IMR-90 (cell line): ENCODE measurements around the gene TMEM92. TPM values are rescaled to one million over a fixed set of nuclear protein-coding genes. Genes with fewer than 3 reads are reported as not detected.

Experiments
- ATAC-seq: fragments of 200-7000 bp; cut with Tn5 transposase; 2 replicates; pipeline ENCODE4 v1.9.1; 2020; ENCODE audit warnings: low read depth, mild to moderate bottlenecking, moderate library complexity
- BruUV-seq: library from RNA; stranded (reverse); fragments of 400-500 nt; replicated peaks from 2 replicates; lab custom pipeline; 2021; lab: Mats Ljungman, UMichigan
- CTCF ChIA-PET: fragments of 300-600 bp; formaldehyde crosslinking; extraction: SDS; loops from one replicate; lab custom pipeline; 2021; ENCODE audit warnings: antibody characterized with exemption; lab: Yijun Ruan, JAX
- POLR2A ChIA-PET: fragments of 300-600 bp; sonication (Branson Sonifier 250); formaldehyde crosslinking; loops from one replicate; lab custom pipeline; 2022; ENCODE audit warnings: antibody characterized with exemption; ENCODE audit not compliant: unreplicated experiment; lab: Charles Lee
- DNase-seq: peaks from one replicate; pipeline ENCODE4 v3.0.0; 2013
- H2AFZ ChIP-seq: replicated peaks from 2 replicates; pipeline ENCODE3; 2013; ENCODE audit warnings: low read length, mild to moderate bottlenecking; ENCODE audit not compliant: poor library complexity
- H2AK5ac ChIP-seq: 2 replicates; pipeline ENCODE4 v1.6.1; 2013; ENCODE audit warnings: low read depth, low read length, inconsistent platforms
- H2AK9ac ChIP-seq: replicated peaks from 2 replicates; pipeline ENCODE3; 2013; ENCODE audit warnings: mild to moderate bottlenecking, low read depth, low read length, moderate library complexity; ENCODE audit not compliant: poor library complexity
- H2BK120ac ChIP-seq: 2 replicates; pipeline ENCODE4 v1.6.1; 2013; ENCODE audit warnings: low read depth, low read length, inconsistent platforms
- H2BK15ac ChIP-seq: 3 replicates; pipeline ENCODE4 v1.6.1; 2013; ENCODE audit warnings: low read depth, low read length, inconsistent platforms
- H2BK20ac ChIP-seq: 2 replicates; pipeline ENCODE4 v1.6.1; 2013; ENCODE audit warnings: low read depth, mild to moderate bottlenecking, inconsistent platforms, low read length, moderate library complexity
- H2BK5ac ChIP-seq: 2 replicates; pipeline ENCODE4 v1.6.1; 2013; ENCODE audit warnings: mild to moderate bottlenecking, low read depth, low read length, inconsistent platforms; ENCODE audit not compliant: poor library complexity, severe bottlenecking
- H3K14ac ChIP-seq: replicated peaks from 2 replicates; pipeline ENCODE4 v1.6.1; 2013; ENCODE audit warnings: low read depth, low read length, inconsistent platforms
- H3K18ac ChIP-seq: 2 replicates; pipeline ENCODE4 v1.6.1; 2013; ENCODE audit warnings: low read depth, low read length, control low read depth
- H3K23ac ChIP-seq: 2 replicates; pipeline ENCODE4 v1.6.1; 2013; ENCODE audit warnings: low read depth, low read length, inconsistent platforms
- H3K27ac ChIP-seq: 2 replicates; pipeline ENCODE4 v1.5.1; 2013; ENCODE audit warnings: mild to moderate bottlenecking, control low read depth, low read length; ENCODE audit not compliant: insufficient read depth
- H3K27me3 ChIP-seq: 2 replicates; pipeline ENCODE4 v1.6.1; 2013; ENCODE audit warnings: low read length; ENCODE audit not compliant: control insufficient read depth, insufficient read depth
- H3K36me3 ChIP-seq: 2 replicates; pipeline ENCODE4 v1.6.1; 2013; ENCODE audit warnings: low read length, mixed read lengths; ENCODE audit not compliant: control insufficient read depth, insufficient read depth
- H3K4ac ChIP-seq: 2 replicates; pipeline ENCODE4 v1.6.1; 2013; ENCODE audit warnings: low read depth, low read length, inconsistent platforms
- H3K4me1 ChIP-seq: 2 replicates; pipeline ENCODE4 v1.6.1; 2013; ENCODE audit warnings: low read length, mixed read lengths; ENCODE audit not compliant: control insufficient read depth, insufficient read depth
- H3K4me2 ChIP-seq: 2 replicates; pipeline ENCODE4 v1.6.1; 2013; ENCODE audit warnings: low read depth, mild to moderate bottlenecking, control low read depth, low read length, moderate library complexity
- H3K4me3 ChIP-seq: 2 replicates; pipeline ENCODE4 v1.5.1; 2013; ENCODE audit warnings: low read depth, mild to moderate bottlenecking, control low read depth, low read length, moderate library complexity; ENCODE audit not compliant: insufficient read depth
- H3K56ac ChIP-seq: 2 replicates; pipeline ENCODE4 v1.6.1; 2013; ENCODE audit warnings: low read length, inconsistent platforms; ENCODE audit not compliant: insufficient read depth; ENCODE audit errors: extremely low read depth
- H3K79me1 ChIP-seq, 2 experiments: 2 replicates each; pipeline ENCODE4 v1.6.1; 2013; ENCODE audit warnings: low read length in 2 of 2, inconsistent platforms in 1 of 2, low read depth in 1 of 2
- H3K9ac ChIP-seq: 2 replicates; pipeline ENCODE4 v1.6.1; 2013; ENCODE audit warnings: low read depth, low read length, control low read depth
- H3K9me1 ChIP-seq: 2 replicates; pipeline ENCODE4 v1.6.1; 2013; ENCODE audit warnings: low read length, inconsistent platforms; ENCODE audit not compliant: insufficient read depth
- H3K9me3 ChIP-seq: 2 replicates; pipeline ENCODE4 v1.6.1; 2013; ENCODE audit warnings: low read length; ENCODE audit not compliant: control insufficient read depth, insufficient read depth
- H4K20me1 ChIP-seq: 2 replicates; pipeline ENCODE4 v1.6.1; 2013; ENCODE audit warnings: low read length, inconsistent platforms; ENCODE audit not compliant: insufficient read depth
- H4K5ac ChIP-seq: 2 replicates; pipeline ENCODE4 v1.6.1; 2013; ENCODE audit warnings: mild to moderate bottlenecking, low read depth, low read length, control low read depth
- H4K8ac ChIP-seq, 2 experiments: 2 replicates each; pipeline ENCODE4 v1.6.1; 2013; ENCODE audit warnings: low read depth in 2 of 2, low read length in 2 of 2, control low read depth in 1 of 2, inconsistent platforms in 1 of 2
- H4K91ac ChIP-seq: 2 replicates; pipeline ENCODE4 v1.6.1; 2013; ENCODE audit warnings: low read depth, low read length, inconsistent platforms; ENCODE audit not compliant: insufficient read depth
- BHLHE40 ChIP-seq: fragments of 150-350 bp; IDR thresholded peaks from 2 replicates; pipeline ENCODE4 v1.6.1; 2016; ENCODE audit warnings: mild to moderate bottlenecking, low read depth, low read length
- CEBPB ChIP-seq: IDR thresholded peaks from 2 replicates; pipeline ENCODE4 v1.6.1; 2012; ENCODE audit warnings: low read depth, low read length, improper control_type of control experiment
- CHD1 ChIP-seq: IDR thresholded peaks from 2 replicates; pipeline ENCODE4 v1.6.1; 2012; ENCODE audit warnings: low read depth, low read length, improper control_type of control experiment
- CTCF ChIP-seq: conservative IDR thresholded peaks from 2 replicates; pipeline ENCODE4 v1.5.1; 2012; ENCODE audit warnings: mild to moderate bottlenecking, low read depth, low read length, improper control_type of control experiment
- ELK1 ChIP-seq: fragments of 150-350 bp; IDR thresholded peaks from 2 replicates; pipeline ENCODE4 v1.6.1; 2016; ENCODE audit warnings: low read depth, mild to moderate bottlenecking, low read length, moderate library complexity, borderline replicate concordance
- FOS ChIP-seq: fragments of 150-350 bp; IDR thresholded peaks from 2 replicates; pipeline ENCODE4 v1.6.1; 2016; ENCODE audit warnings: low read depth, low read length
- MAZ ChIP-seq: IDR thresholded peaks from 2 replicates; pipeline ENCODE4 v1.6.1; 2012; ENCODE audit warnings: low read depth, mild to moderate bottlenecking, low read length, improper control_type of control experiment, moderate library complexity, borderline replicate concordance
- NFE2L2 ChIP-seq: fragments of 150-350 bp; IDR thresholded peaks from 2 replicates; pipeline ENCODE4 v1.6.1; 2016; ENCODE audit warnings: low read depth, mild to moderate bottlenecking, low read length
- POLR2A ChIP-seq: IDR thresholded peaks from 2 replicates; pipeline ENCODE4 v1.6.1; 2012; ENCODE audit warnings: mild to moderate bottlenecking, low read depth, low read length
- RFX5 ChIP-seq: IDR thresholded peaks from 2 replicates; pipeline ENCODE4 v1.8.0; 2012; ENCODE audit warnings: low read depth, mild to moderate bottlenecking, low read length, moderate library complexity
- SMC3 ChIP-seq: fragments of 150-350 bp; IDR thresholded peaks from 2 replicates; pipeline ENCODE4 v1.6.1; 2016; ENCODE audit warnings: low read depth, mild to moderate bottlenecking, antibody characterized with exemption, low read length, moderate library complexity
- USF2 ChIP-seq: fragments of 150-350 bp; IDR thresholded peaks from 2 replicates; pipeline ENCODE4 v1.6.1; 2017; ENCODE audit warnings: mild to moderate bottlenecking, antibody characterized with exemption, low read length, low read depth
- WGBS, 2 experiments: methylation state at CpG; one replicate each; pipeline versions ENCODE4 v1.1.5 to v1.1.7; 2013; ENCODE audit warnings: missing lambda C conversion rate in 2 of 2; ENCODE audit not compliant: insufficient read length in 1 of 2; ENCODE audit errors: extremely low coverage in 2 of 2; 5-methylcytosine and 5-hydroxymethylcytosine counted together
- dilution Hi-C: fragments of 300-500 bp; cut with HindIII; formaldehyde crosslinking; loops from one replicate; pipeline ENCODE4 v1.14.3; 2018; ENCODE audit warnings: low sequenced_read_pairs; ENCODE audit not compliant: unreplicated experiment
- in situ Hi-C: fragments of 300-500 bp; cut with MboI; formaldehyde crosslinking; loops from 3 replicates; pipeline ENCODE4 v1.14.3; 2019; ENCODE audit warnings: low sequenced_read_pairs, inconsistent platforms, mixed read lengths
- intact Hi-C: fragments of 100-400 bp; cut with micrococcal nuclease; formaldehyde crosslinking; loops from 2 replicates; pipeline ENCODE4 v1.10.0; 2022
- polyA plus RNA-seq, 3 experiments: library from polyadenylated mRNA; depleted of rRNA; stranded (reverse); fragments of >200 nt; gene quantifications; 2 replicates each; pipeline ENCODE4 v1.2.3, GENCODE V29; 2012; ENCODE audit warnings: low replicate concordance in 1 of 3
- total RNA-seq: library from RNA; depleted of rRNA; stranded (reverse); fragments of >200 nt; gene quantifications from 2 replicates; pipeline ENCODE4 v1.2.3, GENCODE V29; 2012

TMEM92 gene
- total and polyA plus RNA-seq, 2 of the 4 experiments (the other 2 are of a cell fraction), result 0.18 to 1.7 TPM

- no peak for TF ChIP-seq CHD1
- TF ChIP-seq FOS, result no peak
These were observed 54.4 kb downstream of the TMEM92 start (continued) for GRCh38 chr17:50328363-50329325.

- no peak overlapping the region for H3K27ac ChIP-seq
- H4K91ac ChIP-seq, result no peak overlapping the region
- ChIA-PET CTCF (no interaction called here), POLR2A (no interaction called here)
- no peak for DNase-seq
- no peak overlapping the region for H4K8ac ChIP-seq
- no peak overlapping the region for H3K4ac ChIP-seq
- H3K56ac ChIP-seq, result no peak overlapping the region
- H3K9ac ChIP-seq, result no peak overlapping the region
- no TSS peak for BruUV-seq
- H2AFZ ChIP-seq, result no peak overlapping the region
- no peaks in the 10 kb centered on the region; the same call in 1 of the 2 replicates for H3K4me1 ChIP-seq
- H3K27me3 ChIP-seq, result no peaks in the 10 kb centered on the region
- H4K20me1 ChIP-seq, result no peaks in the 10 kb centered on the region
- no peaks in the 10 kb centered on the region for H3K36me3 ChIP-seq
- dilution Hi-C loops (no loop called here), in situ Hi-C loops (no loop called here), intact Hi-C loops (no loop called here)
- no peaks in the 10 kb centered on the region for H3K79me1 ChIP-seq
- ATAC-seq, result no peak
- H2BK120ac ChIP-seq, result no peak overlapping the region
- no peak overlapping the region for H3K23ac ChIP-seq
- WGBS, 2 experiments, result 100% methylated on average over 2 of the region's 3 CpGs; no CpG with 5 or more reads in 1 of the 2 experiments
- no peak overlapping the region for H2AK9ac ChIP-seq
- peaks cover 4% of the 10 kb centered on the region for H3K9me1 ChIP-seq
- H3K14ac ChIP-seq, result no peak overlapping the region
- H4K5ac ChIP-seq, result no peak overlapping the region
- no peaks in the 10 kb centered on the region for H3K9me3 ChIP-seq
- no peak overlapping the region for H2BK5ac ChIP-seq
- no peak overlapping the region for H2AK5ac ChIP-seq
- no peak overlapping the region for H3K4me2 ChIP-seq
- H3K4me3 ChIP-seq, result no peak overlapping the region
- H2BK20ac ChIP-seq, result no peak overlapping the region
- no peak overlapping the region for H3K18ac ChIP-seq
- no peak overlapping the region for H2BK15ac ChIP-seq
- no peak for TF ChIP-seq ELK1
- TF ChIP-seq CTCF, result no peak
- no peak for TF ChIP-seq SMC3
- TF ChIP-seq POLR2A, result no peak
- TF ChIP-seq MAZ, result no peak
- no peak for TF ChIP-seq NFE2L2
- no peak for TF ChIP-seq CEBPB
- no peak for TF ChIP-seq CHD1
- no peak for TF ChIP-seq USF2
- TF ChIP-seq BHLHE40, result no peak
- no peak for TF ChIP-seq RFX5
These were observed 55.5 kb downstream of the TMEM92 start for GRCh38 chr17:50329716-50330115.
